Loucy (cell line): Measurements from ENCODE around the gene DLG1.

Experiments
- H2AFZ ChIP-seq: fragments of 200-600 bp; sonication (generic); 2 replicates; pipeline ENCODE4 v1.6.0; 2016; ENCODE audit warnings: antibody characterized with exemption, mild to moderate bottlenecking, low read length, moderate library complexity
- H3F3A ChIP-seq: fragments of 200-600 bp; 2 replicates; pipeline ENCODE4 v1.6.0; 2016; ENCODE audit warnings: antibody characterized with exemption, low read depth, mild to moderate bottlenecking
- H3K27me3 ChIP-seq: fragments of 200-600 bp; sonication (generic); 2 replicates; pipeline ENCODE4 v1.6.1; 2014; ENCODE audit warnings: low read length, mild to moderate bottlenecking; ENCODE audit not compliant: insufficient read depth, poor library complexity, severe bottlenecking
- H3K36me3 ChIP-seq: fragments of 200-600 bp; sonication (generic); 2 replicates; pipeline ENCODE4 v1.6.1; 2016; ENCODE audit warnings: low read length; ENCODE audit not compliant: insufficient read depth
- H3K4me1 ChIP-seq: fragments of 200-600 bp; sonication (generic); 2 replicates; pipeline ENCODE4 v1.5.1; 2014; ENCODE audit warnings: low read length, mild to moderate bottlenecking; ENCODE audit not compliant: insufficient read depth, poor library complexity, severe bottlenecking
- H3K4me2 ChIP-seq: fragments of 200-600 bp; sonication (generic); 2 replicates; pipeline ENCODE4 v1.6.0; 2014; ENCODE audit warnings: antibody characterized with exemption, low read length, low read depth, mild to moderate bottlenecking; ENCODE audit not compliant: poor library complexity, severe bottlenecking
- H3K4me3 ChIP-seq: fragments of 200-600 bp; sonication (generic); 2 replicates; pipeline ENCODE4 v1.5.1; 2014; ENCODE audit warnings: low read length, mild to moderate bottlenecking, mixed read lengths; ENCODE audit not compliant: poor library complexity, severe bottlenecking
- H3K79me2 ChIP-seq: fragments of 200-600 bp; sonication (generic); 2 replicates; pipeline ENCODE4 v1.6.1; 2014; ENCODE audit warnings: low read length; ENCODE audit not compliant: insufficient read depth
- H3K9ac ChIP-seq: fragments of 200-600 bp; sonication (generic); 2 replicates; pipeline ENCODE4 v1.6.0; 2014; ENCODE audit warnings: mild to moderate bottlenecking, low read depth, low read length, moderate library complexity; ENCODE audit not compliant: poor library complexity, severe bottlenecking
- H3K9me2 ChIP-seq: fragments of 200-600 bp; sonication (generic); replicated peaks from 2 replicates; pipeline ENCODE4 v1.6.1; 2016; ENCODE audit warnings: low read depth, low read length, mixed read lengths
- H3K9me3 ChIP-seq: fragments of 200-600 bp; sonication (generic); 2 replicates; pipeline ENCODE4 v1.6.1; 2014; ENCODE audit warnings: mild to moderate bottlenecking, antibody characterized with exemption, low read length, low read depth; ENCODE audit not compliant: insufficient read depth
- H4K20me1 ChIP-seq: fragments of 200-600 bp; sonication (generic); 2 replicates; pipeline ENCODE4 v1.6.0; 2014; ENCODE audit warnings: antibody characterized with exemption, low read length, mild to moderate bottlenecking; ENCODE audit not compliant: insufficient read depth, poor library complexity, severe bottlenecking
- CTCF ChIP-seq: fragments of 200-600 bp; sonication (generic); conservative IDR thresholded peaks from 2 replicates; pipeline ENCODE4 v1.5.1; 2014; ENCODE audit warnings: mild to moderate bottlenecking, antibody characterized with exemption, low read length
- EZH2phosphoT487 ChIP-seq: fragments of 200-600 bp; IDR thresholded peaks from 2 replicates; pipeline ENCODE4 v1.6.1; 2018; ENCODE audit warnings: antibody characterized with exemption, mild to moderate bottlenecking, moderate library complexity, borderline replicate concordance

Gene DLG1

GRCh38 chr3:197105786-197106185, 192.6 kb downstream of the DLG1 start:
- Histone ChIP-seq H3K4me2 (no peak overlapping the region), H3K4me1 (no peaks in the 10 kb centered on the region), H3K9ac (no peak overlapping the region), H3K4me3 (no peak overlapping the region), H3F3A (no peaks in the 10 kb centered on the region), H2AFZ (no peak overlapping the region), H4K20me1 (no peaks in the 10 kb centered on the region), H3K9me3 (no peaks in the 10 kb centered on the region), H3K36me3 (peaks cover 44% of the 10 kb centered on the region; the same call in 1 of the 2 replicates), H3K79me2 (no peaks in the 10 kb centered on the region), H3K27me3 (no peaks in the 10 kb centered on the region), H3K9me2 (no peaks in the 10 kb centered on the region)
- TF ChIP-seq CTCF (no peak), EZH2phosphoT487 (no peak)

GRCh38 chr3:197104738-197105137, 193.7 kb downstream of the DLG1 start:
- no peak for TF ChIP-seq CTCF
- no peak for TF ChIP-seq EZH2phosphoT487
- no peak overlapping the region for H2AFZ ChIP-seq
- peaks cover 38% of the 10 kb centered on the region; the same call in 1 of the 2 replicates for H3K36me3 ChIP-seq

GRCh38 chr3:197103766-197104165, 194.6 kb downstream of the DLG1 start:
- no peak overlapping the region for H3K9ac ChIP-seq
- H3F3A ChIP-seq, result no peaks in the 10 kb centered on the region
- TF ChIP-seq EZH2phosphoT487, result no peak
- TF ChIP-seq CTCF, result no peak
- no peak overlapping the region for H3K4me3 ChIP-seq
- no peaks in the 10 kb centered on the region for H3K9me2 ChIP-seq
- no peak overlapping the region for H2AFZ ChIP-seq
- no peak overlapping the region for H3K4me2 ChIP-seq
- no peaks in the 10 kb centered on the region for H4K20me1 ChIP-seq
- H3K27me3 ChIP-seq, result no peaks in the 10 kb centered on the region
- no peaks in the 10 kb centered on the region for H3K9me3 ChIP-seq
- no peaks in the 10 kb centered on the region for H3K79me2 ChIP-seq
- no peaks in the 10 kb centered on the region for H3K4me1 ChIP-seq
- peaks cover 37% of the 10 kb centered on the region; the same call in 1 of the 2 replicates for H3K36me3 ChIP-seq

More at GRCh38 chr3:197104738-197105137, 193.7 kb downstream of the DLG1 start:
- Histone ChIP-seq H3K9me3 (no peaks in the 10 kb centered on the region), H3F3A (no peaks in the 10 kb centered on the region), H4K20me1 (no peaks in the 10 kb centered on the region), H3K9me2 (no peaks in the 10 kb centered on the region), H3K4me3 (no peak overlapping the region), H3K4me2 (no peak overlapping the region), H3K4me1 (no peaks in the 10 kb centered on the region), H3K79me2 (no peaks in the 10 kb centered on the region), H3K9ac (no peak overlapping the region), H3K27me3 (no peaks in the 10 kb centered on the region)
